Measurements from ENCODE around the gene EIF4E3. TPM values are rescaled to one million over a fixed set of nuclear protein-coding genes. Genes with fewer than 3 reads are reported as not detected.

EIF4E3 gene
- total and polyA plus RNA-seq, 3 experiments from 2014 or later = 22.2 to 50.5 (median 24.1) TPM

DNA sequence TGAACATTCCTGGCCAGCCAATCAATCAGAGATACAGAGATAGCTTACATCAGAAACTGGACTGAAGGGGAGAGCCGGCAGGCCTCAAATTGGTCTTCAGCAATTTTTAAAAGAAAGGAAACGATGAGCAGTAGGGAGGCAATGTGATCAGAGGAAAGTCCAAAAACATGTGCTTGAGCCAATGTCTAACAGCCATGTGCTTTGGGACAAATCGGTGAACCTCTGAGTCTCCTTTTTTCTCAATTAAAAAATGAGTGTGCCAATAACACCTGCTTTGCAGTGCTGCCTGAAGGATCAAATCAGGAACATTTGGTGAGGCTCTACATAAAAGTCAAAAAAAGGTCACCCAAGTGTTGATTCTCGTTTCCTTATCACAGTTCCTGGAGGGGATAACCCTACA is 7.4 kb upstream of the EIF4E3 start:
- Histone ChIP-seq H3K27ac (ENCODE audit: low read depth, low read length) (no peak overlapping the region), H3K36me3 (ENCODE audit: insufficient read depth, low read length) (no peaks in the 10 kb centered on the region)

DNA sequence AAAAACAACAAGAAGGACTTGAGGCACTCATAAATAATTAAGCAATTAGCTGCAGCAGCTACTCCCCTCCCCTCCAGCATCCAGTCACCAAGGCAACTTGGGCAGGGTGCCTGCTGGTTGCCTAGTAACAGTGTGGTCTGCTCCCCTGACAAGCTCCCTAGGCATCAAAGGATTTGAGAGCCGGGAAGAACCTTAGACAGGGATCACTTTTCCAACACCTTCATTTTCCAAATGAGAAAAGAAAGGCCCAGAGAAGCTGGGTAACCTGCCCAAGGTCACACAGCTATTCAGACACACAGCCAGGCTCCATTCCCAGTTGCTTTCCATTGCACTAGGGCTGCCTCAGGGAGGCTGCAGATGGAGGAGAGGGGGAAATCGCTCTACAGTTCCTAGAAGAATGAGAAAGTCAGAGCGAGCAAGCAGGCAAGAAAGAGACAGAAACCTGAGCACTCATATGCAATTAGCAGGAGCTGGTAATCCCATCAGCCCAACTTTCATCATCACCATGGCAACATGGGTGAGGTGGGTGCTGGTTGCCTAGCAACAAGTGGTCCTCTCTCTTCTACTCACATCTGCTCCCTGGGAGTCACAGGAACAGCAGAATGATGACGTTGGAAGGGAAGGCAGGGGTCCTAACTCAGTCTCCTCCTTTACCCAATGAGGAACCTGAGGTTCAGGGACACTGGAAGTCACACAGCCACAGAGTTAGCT is 3.6 kb upstream of the EIF4E3 start:
- no peaks in the 10 kb centered on the region for H3K9me3 ChIP-seq (ENCODE audit: low read length)
- peaks cover 36% of the 10 kb centered on the region for H3K4me1 ChIP-seq (ENCODE audit: insufficient read depth, low read length)
- no peaks in the 10 kb centered on the region for H3K27me3 ChIP-seq (ENCODE audit: insufficient read depth, low read length, poor library complexity, severe bottlenecking)
- Mint-ChIP-seq H3K27ac (peak overlapping the region in 7 of 8 donors; percentile 12 to 94 (median 81)), H3K27me3 (peaks cover 0 to 1% of the 10 kb centered on the region in 2 donors), H3K4me1 (peaks cover 49 to 58% (median 55%) of the 10 kb centered on the region in 3 donors), H3K4me3 (peak overlapping the region in 2 of 7 donors; percentile 7 to 60), H3K36me3 (peaks cover 0 to 15% (median 0%) of the 10 kb centered on the region in 3 donors), H3K9me3 (no peaks in the 10 kb centered on the region)
- ChIA-PET POLR2A (no interaction called here), CTCF (interaction anchor here (0.6 to 3.8 kb wide), 12 partner anchors 9 to 1094 kb away, joined by 3 to 24 read pairs (median 5); no protein-coding TSS in a partner anchor)
- peak in 3 of 5 donors; percentile 27 to 77 (median 51) for DNase-seq
- peak overlapping the region; percentile 2 for H3K4me3 ChIP-seq (ENCODE audit: low read length)
- peak overlapping the region; percentile 12 for H3K27ac ChIP-seq (ENCODE audit: low read depth, low read length)
- no peaks in the 10 kb centered on the region for H3K36me3 ChIP-seq (ENCODE audit: insufficient read depth, low read length)

More for the DNA sequence above, 7.4 kb upstream of the EIF4E3 start:
- Mint-ChIP-seq H3K36me3 (peaks cover 0 to 8% (median 2%) of the 10 kb centered on the region in 3 donors), H3K4me3 (no peak overlapping the region), H3K9me3 (peaks cover 2 to 5% (median 5%) of the 10 kb centered on the region in 5 donors), H3K4me1 (peaks cover 30 to 36% (median 34%) of the 10 kb centered on the region in 3 donors), H3K27me3 (peaks cover 2 to 26% of the 10 kb centered on the region in 2 donors), H3K27ac (no peak overlapping the region)
- Histone ChIP-seq H3K4me1 (ENCODE audit: insufficient read depth, low read length) (peaks cover 17% of the 10 kb centered on the region), H3K9me3 (ENCODE audit: low read length) (no peaks in the 10 kb centered on the region), H3K27me3 (ENCODE audit: insufficient read depth, low read length, poor library complexity, severe bottlenecking) (no peaks in the 10 kb centered on the region), H3K4me3 (ENCODE audit: low read length) (no peak overlapping the region)
- CTCF ChIA-PET = interaction anchor here (1.0 kb wide), 1 partner anchor 126 kb away, joined by 4 read pairs; no protein-coding TSS in a partner anchor
- DNase-seq = no peak
- POLR2A ChIA-PET = no interaction called here

DNA sequence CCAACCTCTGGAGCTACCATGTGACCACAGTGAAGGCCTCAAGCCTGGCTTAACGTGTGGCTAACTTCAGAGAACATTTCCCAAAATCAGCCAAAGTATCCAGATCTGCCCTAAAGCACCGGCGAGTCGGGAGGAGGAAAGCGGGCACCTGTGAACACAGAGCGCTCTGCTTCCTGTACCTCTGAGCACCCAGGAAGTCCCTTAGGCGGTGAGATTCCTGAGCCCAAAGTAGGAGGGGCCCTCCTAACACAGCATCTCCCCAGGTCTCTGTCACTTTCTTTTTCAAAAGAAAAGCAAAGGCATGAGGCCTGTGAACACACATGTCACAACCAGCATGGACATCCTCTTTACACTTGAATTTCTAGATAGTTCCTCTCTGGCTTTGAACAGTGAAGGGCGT is 944 bp upstream of the EIF4E3 start:
- H3K27ac ChIP-seq (ENCODE audit: low read depth, low read length) = peak overlapping the region; percentile 76

DNA sequence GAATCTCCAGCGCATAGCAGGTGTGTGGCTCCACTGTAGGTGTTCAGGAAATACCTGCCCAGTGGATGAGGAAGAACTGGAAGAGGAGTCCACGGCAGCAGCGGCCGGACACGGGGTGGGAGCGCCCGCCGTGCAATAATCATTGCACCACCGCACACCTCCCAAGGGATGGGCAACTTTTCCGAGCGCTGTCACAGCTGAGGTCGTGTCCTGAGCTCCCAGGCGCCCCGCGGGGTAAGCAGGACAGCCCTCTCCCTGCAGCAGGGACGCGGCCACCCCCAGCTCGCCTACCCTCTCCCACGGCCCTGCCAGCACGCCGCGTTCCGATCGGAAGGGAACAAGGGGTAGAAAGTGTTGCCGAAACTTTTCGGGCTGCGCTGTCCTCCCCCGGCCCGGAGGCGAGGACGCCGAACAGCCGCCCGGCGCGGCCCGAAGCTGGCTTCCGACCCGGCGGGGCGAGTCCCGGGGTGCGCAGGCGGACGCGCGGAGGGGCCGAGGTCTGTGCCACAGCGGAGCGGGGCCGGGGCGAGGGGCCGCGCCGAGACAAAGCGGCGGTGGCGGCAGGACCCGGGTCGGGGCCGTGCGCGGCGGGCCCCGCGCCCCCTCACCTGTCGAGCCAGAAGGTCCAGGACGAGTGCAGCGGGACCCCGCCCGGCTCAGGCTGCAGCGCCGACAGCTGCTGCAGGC is 475 bp downstream of the EIF4E3 start:
- Mint-ChIP-seq H3K27ac (peak overlapping the region; percentile 90 to 99 (median 93)), H3K4me1 (peaks cover 70 to 81% (median 76%) of the 10 kb centered on the region in 3 donors), H3K27me3 (peaks cover 0 to 1% of the 10 kb centered on the region in 2 donors), H3K36me3 (peaks cover 0 to 26% (median 7%) of the 10 kb centered on the region in 3 donors), H3K9me3 (no peaks in the 10 kb centered on the region), H3K4me3 (peak overlapping the region; percentile 90 to 98 (median 95))
- Histone ChIP-seq H3K4me1 (ENCODE audit: insufficient read depth, low read length) (peaks cover 64% of the 10 kb centered on the region), H3K36me3 (ENCODE audit: insufficient read depth, low read length) (no peaks in the 10 kb centered on the region), H3K27ac (ENCODE audit: low read depth, low read length) (peak overlapping the region; percentile 33), H3K4me3 (ENCODE audit: low read length) (peak overlapping the region; percentile 55), H3K9me3 (ENCODE audit: low read length) (no peaks in the 10 kb centered on the region), H3K27me3 (ENCODE audit: insufficient read depth, low read length, poor library complexity, severe bottlenecking) (no peaks in the 10 kb centered on the region)
- POLR2A ChIA-PET = interaction anchor here (0.6 kb wide), 2 partner anchors 23 to 703 kb away, joined by 3 to 4 read pairs; no protein-coding TSS in a partner anchor
- DNase-seq = peak in 3 of 5 donors; percentile 21 to 51 (median 50)
- CTCF ChIA-PET = interaction anchor here (1.4 to 1.6 kb wide), 2 partner anchors 11 to 150 kb away, joined by 3 to 4 read pairs; no protein-coding TSS in a partner anchor

More for the DNA sequence above, 944 bp upstream of the EIF4E3 start:
- peaks cover 0 to 20% (median 2%) of the 10 kb centered on the region in 3 donors for H3K36me3 Mint-ChIP-seq
- H3K27me3 Mint-ChIP-seq = peaks cover 0 to 1% of the 10 kb centered on the region in 2 donors
- Histone ChIP-seq H3K27me3 (ENCODE audit: insufficient read depth, low read length, poor library complexity, severe bottlenecking) (no peaks in the 10 kb centered on the region), H3K4me3 (ENCODE audit: low read length) (peak overlapping the region; percentile 77), H3K36me3 (ENCODE audit: insufficient read depth, low read length) (no peaks in the 10 kb centered on the region), H3K4me1 (ENCODE audit: insufficient read depth, low read length) (peaks cover 59% of the 10 kb centered on the region), H3K9me3 (ENCODE audit: low read length) (no peaks in the 10 kb centered on the region)
- POLR2A ChIA-PET = no interaction called here
- peak overlapping the region; percentile 93 to 97 (median 94) for H3K4me3 Mint-ChIP-seq
- peak overlapping the region; percentile 94 to 99 (median 97) for H3K27ac Mint-ChIP-seq
- no peaks in the 10 kb centered on the region for H3K9me3 Mint-ChIP-seq
- peak; percentile 40 to 77 (median 69) for DNase-seq
- H3K4me1 Mint-ChIP-seq = peaks cover 73 to 81% (median 78%) of the 10 kb centered on the region in 3 donors
- CTCF ChIA-PET = no interaction called here

DNA sequence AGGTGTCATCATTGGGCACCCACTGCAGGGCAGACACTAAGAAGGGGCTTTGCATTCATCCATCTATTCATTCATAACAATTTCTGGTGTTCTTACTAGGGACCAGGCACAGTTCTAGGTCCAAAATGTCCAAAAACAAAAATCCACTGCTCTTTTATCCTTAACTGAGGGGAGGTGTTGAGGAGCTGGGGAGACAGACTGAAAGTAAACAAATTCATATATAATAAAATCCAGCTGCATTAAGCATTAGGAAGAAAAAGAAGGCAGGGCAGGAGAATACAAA is 1.1 kb downstream of the EIF4E3 start:
- H3K27ac Mint-ChIP-seq = peak overlapping the region; percentile 90 to 99 (median 93)
- H3K4me3 ChIP-seq (ENCODE audit: low read length) = peak overlapping the region; percentile 55
- peak overlapping the region; percentile 90 to 98 (median 95) for H3K4me3 Mint-ChIP-seq
- H3K27ac ChIP-seq (ENCODE audit: low read depth, low read length) = peak overlapping the region; percentile 33
- DNase-seq = no peak
- no peaks in the 10 kb centered on the region for H3K36me3 ChIP-seq (ENCODE audit: insufficient read depth, low read length)
- POLR2A ChIA-PET = interaction anchor here (0.6 kb wide), 1 partner anchor 21 kb away, joined by 11 read pairs; no protein-coding TSS in a partner anchor
- H3K27me3 ChIP-seq (ENCODE audit: insufficient read depth, low read length, poor library complexity, severe bottlenecking) = no peaks in the 10 kb centered on the region
- H3K9me3 ChIP-seq (ENCODE audit: low read length) = no peaks in the 10 kb centered on the region
- CTCF ChIA-PET = interaction anchor here (1.2 to 1.6 kb wide), 3 partner anchors 10 to 151 kb away, joined by 3 to 7 read pairs (median 4); no protein-coding TSS in a partner anchor
- peaks cover 64% of the 10 kb centered on the region for H3K4me1 ChIP-seq (ENCODE audit: insufficient read depth, low read length)
- peaks cover 70 to 81% (median 76%) of the 10 kb centered on the region in 3 donors for H3K4me1 Mint-ChIP-seq
- no peaks in the 10 kb centered on the region for H3K9me3 Mint-ChIP-seq
- peaks cover 0 to 29% (median 9%) of the 10 kb centered on the region in 3 donors for H3K36me3 Mint-ChIP-seq
- peaks cover 0 to 2% of the 10 kb centered on the region in 2 donors for H3K27me3 Mint-ChIP-seq

DNA sequence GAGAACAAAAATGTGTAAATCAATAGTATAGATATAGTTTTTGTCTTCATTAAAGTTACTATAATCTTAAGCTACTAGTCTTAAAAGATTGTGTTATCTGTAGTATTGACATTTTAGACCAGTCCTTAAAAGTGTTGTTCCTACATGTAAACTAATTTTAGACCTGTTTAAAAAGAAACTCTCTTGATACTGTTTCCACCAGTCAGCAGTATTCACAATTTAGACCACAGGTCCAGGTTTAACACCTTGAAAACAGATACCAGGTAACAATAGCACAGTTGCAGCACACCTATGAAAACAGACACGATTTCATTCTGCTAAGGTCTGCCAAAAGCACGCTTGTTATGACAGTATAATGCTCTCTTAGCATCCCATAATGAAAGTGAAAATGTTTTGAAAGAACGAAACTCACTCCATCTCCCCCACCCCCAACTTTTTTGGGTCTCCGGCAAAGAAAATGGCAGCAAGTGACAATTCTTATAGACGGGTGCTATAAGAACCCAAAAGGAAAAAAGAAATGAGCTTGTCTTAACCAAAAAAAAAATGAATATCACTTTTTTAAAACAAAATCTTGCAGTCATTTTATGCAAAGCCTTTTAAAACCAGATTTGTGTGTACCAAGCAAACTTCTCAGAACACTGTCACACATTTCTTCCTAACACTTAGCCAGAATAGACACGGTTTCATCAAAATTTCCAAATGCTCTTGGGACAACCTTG is 1.6 kb downstream of the EIF4E3 start:
- H3K27ac Mint-ChIP-seq = peak overlapping the region; percentile 90 to 99 (median 93)
- H3K4me1 Mint-ChIP-seq = peaks cover 72 to 81% (median 76%) of the 10 kb centered on the region in 3 donors
- ChIA-PET CTCF (interaction anchor here (1.2 to 1.6 kb wide), 3 partner anchors 10 to 151 kb away, joined by 3 to 7 read pairs (median 4); no protein-coding TSS in a partner anchor), POLR2A (interaction anchor here (0.6 kb wide), 2 partner anchors 21 to 34 kb away, joined by 3 to 11 read pairs; no protein-coding TSS in a partner anchor)
- DNase-seq = peak; percentile 18 to 73 (median 64)
- peaks cover 0 to 29% (median 9%) of the 10 kb centered on the region in 3 donors for H3K36me3 Mint-ChIP-seq
- peaks cover 66% of the 10 kb centered on the region for H3K4me1 ChIP-seq (ENCODE audit: insufficient read depth, low read length)
- H3K27ac ChIP-seq (ENCODE audit: low read depth, low read length) = peak overlapping the region; percentile 33
- H3K4me3 Mint-ChIP-seq = peak overlapping the region; percentile 90 to 98 (median 95)
- H3K27me3 ChIP-seq (ENCODE audit: insufficient read depth, low read length, poor library complexity, severe bottlenecking) = no peaks in the 10 kb centered on the region
- no peaks in the 10 kb centered on the region for H3K36me3 ChIP-seq (ENCODE audit: insufficient read depth, low read length)
- no peaks in the 10 kb centered on the region for H3K9me3 ChIP-seq (ENCODE audit: low read length)
- peak overlapping the region; percentile 55 for H3K4me3 ChIP-seq (ENCODE audit: low read length)
- no peaks in the 10 kb centered on the region for H3K9me3 Mint-ChIP-seq
- peaks cover 0 to 1% of the 10 kb centered on the region in 2 donors for H3K27me3 Mint-ChIP-seq

DNA sequence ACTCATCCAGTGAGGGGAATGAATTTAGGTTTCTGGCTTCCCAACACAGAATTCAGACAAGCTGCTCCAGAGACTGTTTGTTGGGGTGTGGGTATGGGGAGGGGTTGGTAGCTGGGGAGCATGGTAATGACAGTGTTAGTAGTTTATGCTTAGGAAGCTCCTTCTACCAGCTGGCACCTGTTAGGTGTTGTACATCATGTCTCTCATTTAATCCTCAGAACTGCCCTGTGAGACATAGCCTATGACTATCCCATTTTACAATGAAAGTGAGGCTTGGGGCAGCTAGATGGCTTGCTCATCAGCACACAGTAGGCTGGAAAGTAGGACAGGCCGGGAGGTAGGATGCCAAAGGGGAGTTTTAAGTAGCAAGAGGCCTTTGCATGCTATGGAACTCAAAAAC is 2.5 kb downstream of the EIF4E3 start:
- peaks cover 75% of the 10 kb centered on the region for H3K4me1 ChIP-seq (ENCODE audit: insufficient read depth, low read length)

More for the DNA sequence above, 2.5 kb downstream of the EIF4E3 start:
- peak overlapping the region; percentile 87 to 99 (median 93) for H3K27ac Mint-ChIP-seq
- peaks cover 0 to 30% (median 12%) of the 10 kb centered on the region in 3 donors for H3K36me3 Mint-ChIP-seq
- peak overlapping the region; percentile 87 to 98 (median 92) for H3K4me3 Mint-ChIP-seq
- H3K4me1 Mint-ChIP-seq = peaks cover 75 to 83% (median 80%) of the 10 kb centered on the region in 3 donors
- H3K27me3 Mint-ChIP-seq = peaks cover 0 to 1% of the 10 kb centered on the region in 2 donors
- no peak for DNase-seq
- Histone ChIP-seq H3K27me3 (ENCODE audit: insufficient read depth, low read length, poor library complexity, severe bottlenecking) (no peaks in the 10 kb centered on the region), H3K4me3 (ENCODE audit: low read length) (peak overlapping the region; percentile 55), H3K9me3 (ENCODE audit: low read length) (no peaks in the 10 kb centered on the region), H3K36me3 (ENCODE audit: insufficient read depth, low read length) (no peaks in the 10 kb centered on the region), H3K27ac (ENCODE audit: low read depth, low read length) (no peak overlapping the region)
- ChIA-PET POLR2A (no interaction called here), CTCF (no interaction called here)
- no peaks in the 10 kb centered on the region for H3K9me3 Mint-ChIP-seq

Data from CD8-positive, alpha-beta memory T cell (primary cell).